ENCODE measurements around the gene ZBTB20.

The ZBTB20 gene

GRCh38 chr3:114872050-114872449 is 275.0 kb downstream of the ZBTB20 start:
- no peak for DNase-seq (ENCODE audit: low read depth)

DNA sequence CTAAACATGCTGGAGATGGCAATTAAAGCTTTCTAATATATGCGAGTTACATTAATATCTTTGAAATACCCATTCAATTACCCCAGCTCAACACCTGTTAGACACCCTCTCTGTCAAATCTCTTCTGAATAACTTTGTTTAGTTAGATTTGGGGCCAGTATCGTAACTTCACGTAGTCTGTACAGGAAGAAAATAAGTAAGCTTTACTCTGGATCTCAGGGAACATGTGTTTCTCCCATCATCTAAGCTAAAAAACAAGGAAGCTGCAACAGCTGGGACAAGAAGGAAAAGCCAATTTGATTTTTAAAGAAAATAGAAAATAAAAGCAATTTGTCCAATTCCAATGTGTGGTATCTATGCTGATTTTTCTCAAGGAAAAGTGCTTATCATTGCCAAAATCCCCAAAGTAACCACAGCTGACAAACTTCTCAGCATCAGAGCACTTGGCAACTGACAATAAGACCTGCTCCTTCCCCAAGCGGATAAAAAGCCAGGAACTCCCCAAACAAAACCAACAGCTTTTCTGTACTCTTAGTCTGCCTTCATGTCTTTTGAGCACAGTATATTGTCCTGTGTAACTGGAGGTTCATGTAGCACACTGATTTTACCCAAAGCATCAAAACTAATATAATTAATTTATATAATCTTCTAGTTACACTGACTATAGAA is 279.1 kb downstream of the ZBTB20 start:
- no peak for DNase-seq (ENCODE audit: low read depth)

DNA sequence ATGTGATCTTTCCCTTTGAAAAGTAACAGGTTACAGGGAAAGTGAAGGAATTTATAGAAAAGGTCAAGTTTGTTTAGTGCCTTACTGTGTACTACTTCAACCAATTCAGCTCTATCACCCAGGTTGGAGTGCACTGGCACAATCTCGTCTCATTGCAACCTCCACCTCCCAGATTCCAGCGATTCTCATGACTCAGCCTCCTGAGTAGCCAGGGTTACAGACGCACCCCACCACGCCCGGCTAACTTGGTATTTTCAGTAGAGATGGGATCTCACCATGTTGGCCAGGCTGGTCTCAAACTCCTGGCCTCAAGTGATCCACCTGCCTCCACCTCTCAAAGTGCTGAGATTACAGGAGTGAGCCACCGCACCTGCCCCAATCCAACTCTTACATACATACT is 279.7 kb downstream of the ZBTB20 start:
- DNase-seq (ENCODE audit: low read depth), result no peak

- DNase-seq (ENCODE audit: low read depth), result no peak
These were observed 280.7 kb downstream of the ZBTB20 start for GRCh38 chr3:114866430-114866829.

GRCh38 chr3:114864970-114865369 is 282.1 kb downstream of the ZBTB20 start:
- DNase-seq (ENCODE audit: low read depth), result no peak

GRCh38 chr3:114863848-114864247 is 283.2 kb downstream of the ZBTB20 start:
- no peak for DNase-seq (ENCODE audit: low read depth)

DNA sequence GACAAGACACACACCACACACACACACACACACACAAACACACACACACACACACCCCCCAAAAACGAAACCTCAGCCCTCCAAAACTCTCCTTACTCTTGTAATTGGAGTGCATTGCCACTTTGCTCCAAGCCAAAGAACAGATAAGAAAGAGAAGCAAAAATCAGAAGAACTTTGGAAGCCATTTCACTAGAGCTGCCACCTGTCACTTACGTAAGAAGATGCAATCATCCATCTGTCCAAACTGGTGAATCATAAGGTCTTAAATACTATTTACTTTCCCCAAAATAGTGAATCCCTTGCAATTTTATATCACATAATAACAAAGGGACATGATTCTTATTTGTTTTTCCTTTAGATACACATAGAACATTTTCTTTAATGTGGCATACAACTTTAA is 285.4 kb downstream of the ZBTB20 start:
- DNase-seq (ENCODE audit: low read depth), result no peak

- no peak for DNase-seq (ENCODE audit: low read depth)
These were observed 286.6 kb downstream of the ZBTB20 start for GRCh38 chr3:114860531-114860930.

DNA sequence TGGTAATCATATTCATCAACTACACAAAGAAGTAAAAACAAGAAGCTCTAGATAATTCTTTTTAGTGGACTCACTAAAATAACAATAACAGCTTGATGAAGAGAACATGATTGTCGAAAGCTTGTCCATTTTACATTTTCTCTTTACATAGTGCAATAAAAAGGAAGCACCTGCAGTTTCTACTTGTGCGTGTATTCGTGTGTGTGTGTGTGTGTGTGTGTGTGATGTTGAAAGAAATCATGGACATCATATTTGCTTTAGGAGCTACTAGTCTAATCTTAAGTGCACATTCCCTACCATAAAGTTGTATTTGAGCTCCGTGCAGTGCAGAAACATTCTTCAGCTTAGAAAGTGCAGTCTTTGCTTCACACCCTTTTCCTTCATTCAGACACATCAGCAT is 288.8 kb downstream of the ZBTB20 start:
- DNase-seq (ENCODE audit: low read depth), result no peak

DNA sequence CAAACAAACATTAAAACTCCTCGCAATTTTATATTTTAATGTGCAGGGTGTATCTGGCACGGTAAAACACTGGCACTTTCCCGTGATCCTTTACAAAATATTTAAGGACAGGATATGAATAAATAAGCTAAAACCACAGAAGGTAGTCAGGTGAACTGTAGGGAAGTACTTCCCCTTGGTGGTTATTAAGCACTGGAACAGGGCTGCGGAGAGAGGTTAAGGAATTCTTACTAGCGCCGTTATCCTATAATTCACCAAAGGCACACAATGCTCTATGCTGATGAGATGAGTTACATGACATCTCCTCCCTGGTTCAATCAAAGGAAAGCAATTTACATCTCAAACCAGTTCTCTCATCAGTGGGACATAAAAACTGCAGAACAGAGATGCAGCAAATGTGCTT is 289.8 kb downstream of the ZBTB20 start:
- DNase-seq (ENCODE audit: low read depth), result no peak

GRCh38 chr3:114856835-114857234 is 290.3 kb downstream of the ZBTB20 start:
- no peak for DNase-seq (ENCODE audit: low read depth)

- DNase-seq (ENCODE audit: low read depth), result no peak
These were observed 291.2 kb downstream of the ZBTB20 start for GRCh38 chr3:114855839-114856238.

DNA sequence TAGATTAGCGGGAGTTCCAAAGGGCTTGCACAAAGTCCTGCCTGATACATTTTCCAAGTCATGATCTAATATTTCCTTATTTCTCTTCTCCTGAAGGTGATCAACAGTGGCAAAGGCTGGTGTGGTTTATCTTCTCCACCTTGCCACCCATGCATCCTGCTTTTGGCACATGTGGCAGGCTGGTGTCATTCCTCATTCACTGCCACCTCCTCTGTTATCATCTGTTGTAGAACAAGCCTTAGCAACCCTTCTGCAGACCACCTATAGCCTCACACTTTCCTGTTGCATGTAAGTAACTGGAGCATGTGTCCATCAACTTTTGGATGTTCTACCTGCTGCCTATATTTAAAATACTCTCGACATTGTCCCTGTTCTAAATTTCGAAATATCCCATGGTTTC is 294.1 kb downstream of the ZBTB20 start:
- DNase-seq (ENCODE audit: low read depth), result no peak

GRCh38 chr3:114850898-114851297 is 296.2 kb downstream of the ZBTB20 start:
- no peak for DNase-seq (ENCODE audit: low read depth)

DNA sequence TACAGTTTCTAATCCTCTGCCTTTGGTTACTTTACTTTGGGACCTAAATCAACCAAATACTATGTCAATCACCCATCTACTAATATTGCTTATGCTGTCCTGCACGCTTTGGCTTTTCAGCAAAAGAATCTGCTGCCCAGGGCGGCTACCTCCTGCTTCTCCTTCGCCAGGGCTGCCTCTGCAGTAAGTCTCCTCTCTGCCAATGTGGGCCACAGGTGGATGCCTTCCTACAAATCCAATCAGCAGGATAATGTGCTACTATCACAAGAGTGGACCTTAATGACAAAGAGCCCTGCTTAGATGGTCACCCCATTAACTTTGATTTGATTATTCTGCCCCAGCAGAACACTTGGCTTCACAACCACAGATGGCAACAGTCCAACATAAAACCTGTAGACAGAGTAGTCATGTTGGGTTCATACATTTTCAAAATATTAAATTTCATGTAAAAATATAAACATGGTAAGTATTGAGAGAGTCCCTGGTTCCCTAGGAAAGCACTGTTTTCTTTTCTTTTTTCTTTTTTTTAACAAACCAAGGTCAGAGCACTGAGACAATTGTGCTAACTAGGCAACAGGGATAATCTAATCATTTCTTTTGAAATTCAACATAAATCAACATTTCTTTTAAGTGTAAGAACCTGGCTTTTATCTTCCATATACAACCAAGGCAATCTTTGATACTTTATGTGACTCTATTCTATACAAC is 298.3 kb downstream of the ZBTB20 start:
- no peak for DNase-seq (ENCODE audit: low read depth)

- DNase-seq (ENCODE audit: low read depth), result no peak
These were observed 299.0 kb downstream of the ZBTB20 start for GRCh38 chr3:114848082-114848481.

DNA sequence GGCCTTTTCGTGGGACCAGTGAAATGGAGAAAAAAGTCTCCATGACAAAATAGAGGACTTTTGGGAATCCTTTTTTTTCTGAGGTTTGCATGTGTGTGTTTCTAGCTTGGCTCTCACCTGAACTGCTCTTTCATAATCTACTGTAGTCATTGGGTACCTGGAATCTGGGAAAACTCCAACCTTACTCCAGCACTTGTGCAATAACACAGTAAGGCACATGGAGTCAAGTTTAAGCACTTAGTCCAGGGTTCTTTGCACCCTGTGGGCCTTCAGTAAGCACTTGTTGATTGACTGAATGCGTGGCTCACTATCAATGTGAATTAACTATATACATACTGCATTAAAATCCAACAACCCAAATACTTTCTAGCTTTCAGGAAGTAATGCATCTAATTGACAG is 299.5 kb downstream of the ZBTB20 start:
- no peak for DNase-seq (ENCODE audit: low read depth)

- no peak for DNase-seq (ENCODE audit: low read depth)
These were observed 300.3 kb downstream of the ZBTB20 start for GRCh38 chr3:114846779-114847178.

DNA sequence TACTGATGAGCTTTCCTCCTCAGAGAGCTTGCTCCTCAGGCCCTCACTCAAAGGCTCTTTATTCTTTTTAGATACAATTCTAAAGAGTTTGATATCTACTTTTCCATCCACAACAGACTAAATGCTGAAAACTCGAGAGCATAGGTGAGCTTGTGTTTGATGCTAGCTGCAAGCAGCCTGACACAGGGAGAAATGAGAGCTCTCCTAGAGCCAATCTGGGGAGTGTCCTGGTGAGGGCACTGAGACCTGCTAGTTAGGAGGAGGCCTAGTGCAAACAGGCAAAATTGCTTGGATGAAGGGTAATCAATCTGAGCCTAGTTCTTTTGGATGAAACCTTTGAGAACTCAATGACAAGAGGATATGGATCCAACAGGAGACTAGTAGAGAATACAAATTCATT is 300.8 kb downstream of the ZBTB20 start:
- DNase-seq (ENCODE audit: low read depth), result no peak

DNA sequence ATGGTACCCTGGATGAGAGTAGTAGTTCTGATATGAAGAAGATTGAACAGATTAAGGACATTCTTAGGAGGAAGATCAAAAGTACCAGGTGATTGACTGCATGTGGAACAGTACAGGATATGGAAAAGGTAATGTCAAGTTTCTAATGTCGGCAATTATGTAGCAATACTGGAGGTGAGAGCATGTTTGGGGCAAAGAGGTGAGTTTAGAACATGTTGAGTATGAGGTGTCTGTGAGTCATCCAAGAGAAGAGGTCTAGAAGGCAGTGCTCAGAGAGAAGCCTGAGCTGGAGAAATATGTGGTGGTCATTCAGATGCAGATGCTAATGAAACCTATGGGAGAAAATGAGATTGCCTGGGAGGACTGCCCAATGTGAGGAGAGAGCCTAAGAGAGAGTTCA is 305.6 kb downstream of the ZBTB20 start:
- no peak for DNase-seq (ENCODE audit: low read depth)

DNA sequence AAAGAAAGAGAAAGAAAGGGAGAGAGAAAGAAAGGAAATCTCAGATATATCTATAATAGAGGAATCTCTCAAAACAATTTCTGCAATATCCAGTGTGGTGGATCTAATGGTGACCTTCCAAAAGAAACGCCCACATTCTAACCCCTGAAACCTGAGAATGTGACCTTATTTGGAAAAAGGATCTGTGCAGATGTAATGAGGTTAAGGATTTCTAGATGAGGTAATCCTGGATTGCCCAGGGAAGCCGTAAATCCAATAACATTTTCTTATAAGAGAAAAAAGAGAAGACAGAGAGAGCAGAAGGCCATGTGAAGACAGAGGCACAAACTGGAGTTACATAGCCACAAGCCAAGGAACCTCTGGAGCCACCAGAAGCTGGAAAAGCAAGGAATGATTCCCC is 307.6 kb downstream of the ZBTB20 start:
- DNase-seq (ENCODE audit: low read depth), result no peak

GRCh38 chr3:114838025-114838424 is 309.1 kb downstream of the ZBTB20 start:
- no peak for DNase-seq (ENCODE audit: low read depth)

- DNase-seq (ENCODE audit: low read depth), result no peak
These were observed 312.7 kb downstream of the ZBTB20 start for GRCh38 chr3:114834175-114834940.

Data from stimulated activated CD4-positive, alpha-beta T cell treated with anti-CD3 and anti-CD28 coated beads, Interleukin-2, amount 100 ng/mL, for 4 hours (primary cell).